ENCODE data around the gene TBC1D5. TPM values are rescaled to one million over a fixed set of nuclear protein-coding genes. Genes with fewer than 3 reads are reported as not detected.
A peak's percentile ranks its signal among the peaks of the same experiment; 100 is the strongest.

Gene TBC1D5
- total RNA-seq, 1 donor from 2014 or later, result 69.4 TPM

DNA sequence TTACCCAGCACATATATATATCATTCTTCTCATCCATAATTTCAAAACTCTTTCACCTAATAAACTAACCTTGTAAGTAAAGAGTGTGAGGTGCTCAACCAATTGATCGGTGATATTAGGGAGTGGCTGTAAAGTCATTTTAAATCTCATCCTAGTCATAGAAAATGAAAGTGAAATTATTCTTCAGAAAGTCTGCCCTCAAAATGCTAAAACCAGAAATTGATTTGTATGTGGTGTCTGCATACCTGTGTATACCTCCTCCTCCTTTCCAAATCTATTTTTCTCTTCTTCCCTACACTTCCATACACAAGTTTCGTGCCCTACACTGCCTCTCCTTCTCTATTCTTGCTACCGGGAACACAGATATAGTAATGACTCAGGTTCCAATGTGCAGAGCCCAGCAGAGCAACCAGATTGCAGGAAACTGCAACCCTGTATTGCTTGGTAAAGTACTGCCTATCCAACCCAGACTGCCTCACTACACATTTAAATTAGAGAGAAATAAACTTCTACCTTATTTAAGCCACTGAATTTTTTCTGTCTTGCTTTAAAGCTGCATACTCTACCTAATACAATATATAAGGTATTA lies 7.4 kb upstream of the TBC1D5 start:
- peaks cover 0 to 5% (median 0%) of the 10 kb centered on the region in 3 donors for H3K4me1 ChIP-seq (ENCODE audit: control insufficient read depth in 3 of 3, insufficient read depth in 3 of 3, low read length in 3 of 3)
- H3K27ac ChIP-seq (ENCODE audit: low read depth, low read length), result no peak overlapping the region
- no peak overlapping the region for H3K9ac ChIP-seq (ENCODE audit: low read depth in 1 of 3, low read length in 3 of 3)
- H3K4me3 ChIP-seq (ENCODE audit: low read length in 3 of 3), result peak overlapping the region in 1 of 3 donors; percentile 1
- no peaks in the 10 kb centered on the region for H3K9me3 ChIP-seq (ENCODE audit: control insufficient read depth in 3 of 3, low read length in 3 of 3)
- H3K36me3 ChIP-seq (ENCODE audit: control insufficient read depth in 3 of 3, insufficient read depth in 3 of 3, low read length in 3 of 3), result no peaks in the 10 kb centered on the region
- H3K27me3 ChIP-seq (ENCODE audit: control insufficient read depth in 3 of 3, insufficient read depth in 3 of 3, low read length in 3 of 3), result no peaks in the 10 kb centered on the region

DNA sequence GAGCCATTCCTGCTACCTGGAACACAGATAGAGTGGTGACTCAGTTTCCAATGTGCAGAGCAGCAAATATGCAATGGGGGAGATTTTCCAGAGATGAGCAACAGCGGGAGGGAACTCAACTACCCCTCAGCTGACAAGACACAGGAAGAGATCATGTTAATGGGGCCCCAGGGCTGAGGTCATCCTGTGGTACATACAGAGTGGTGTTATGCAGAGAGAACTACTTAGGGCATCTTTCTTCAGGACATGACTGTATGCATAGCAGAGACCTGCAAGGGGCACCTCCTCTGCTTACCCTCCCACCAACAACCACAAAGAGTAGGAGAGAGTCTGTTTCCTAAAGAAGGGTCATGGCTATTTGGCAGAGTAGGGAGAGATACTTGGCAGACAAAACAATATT lies 6.8 kb upstream of the TBC1D5 start:
- no peaks in the 10 kb centered on the region for H3K36me3 ChIP-seq (ENCODE audit: control insufficient read depth in 3 of 3, insufficient read depth in 3 of 3, low read length in 3 of 3)
- no peak overlapping the region for H3K9ac ChIP-seq (ENCODE audit: low read depth in 1 of 3, low read length in 3 of 3)
- no peaks in the 10 kb centered on the region for H3K9me3 ChIP-seq (ENCODE audit: control insufficient read depth in 3 of 3, low read length in 3 of 3)
- peak overlapping the region in 1 of 3 donors; percentile 1 for H3K4me3 ChIP-seq (ENCODE audit: low read length in 3 of 3)
- H3K4me1 ChIP-seq (ENCODE audit: control insufficient read depth in 3 of 3, insufficient read depth in 3 of 3, low read length in 3 of 3), result peaks cover 0 to 5% (median 0%) of the 10 kb centered on the region in 3 donors
- H3K27ac ChIP-seq (ENCODE audit: low read depth, low read length), result no peak overlapping the region
- H3K27me3 ChIP-seq (ENCODE audit: control insufficient read depth in 3 of 3, insufficient read depth in 3 of 3, low read length in 3 of 3), result no peaks in the 10 kb centered on the region

DNA sequence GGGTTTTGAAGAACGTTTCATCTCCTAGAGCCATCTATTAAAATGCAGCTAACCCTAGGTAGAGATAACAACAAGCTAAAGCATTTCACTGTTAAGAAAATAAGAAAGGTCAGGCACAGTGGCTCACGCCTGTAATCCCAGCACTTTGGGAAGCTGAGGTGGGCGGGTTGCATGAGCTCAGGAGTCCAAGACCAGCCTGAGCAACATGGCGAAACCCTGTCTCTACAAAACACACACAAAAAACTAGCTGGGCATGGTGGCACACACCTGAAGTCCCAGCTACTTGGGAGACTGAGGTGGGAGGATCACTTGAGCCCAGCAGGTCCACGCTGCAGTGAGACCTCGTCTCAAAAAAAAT lies 5.4 kb upstream of the TBC1D5 start:
- Histone ChIP-seq H3K9me3 (ENCODE audit: control insufficient read depth in 3 of 3, low read length in 3 of 3) (no peaks in the 10 kb centered on the region), H3K9ac (ENCODE audit: low read depth in 1 of 3, low read length in 3 of 3) (no peak overlapping the region), H3K4me1 (ENCODE audit: control insufficient read depth in 3 of 3, insufficient read depth in 3 of 3, low read length in 3 of 3) (peaks cover 0 to 12% (median 4%) of the 10 kb centered on the region in 3 donors), H3K4me3 (ENCODE audit: low read length in 3 of 3) (no peak overlapping the region), H3K27ac (ENCODE audit: low read depth, low read length) (no peak overlapping the region), H3K36me3 (ENCODE audit: control insufficient read depth in 3 of 3, insufficient read depth in 3 of 3, low read length in 3 of 3) (no peaks in the 10 kb centered on the region), H3K27me3 (ENCODE audit: control insufficient read depth in 3 of 3, insufficient read depth in 3 of 3, low read length in 3 of 3) (no peaks in the 10 kb centered on the region)

DNA sequence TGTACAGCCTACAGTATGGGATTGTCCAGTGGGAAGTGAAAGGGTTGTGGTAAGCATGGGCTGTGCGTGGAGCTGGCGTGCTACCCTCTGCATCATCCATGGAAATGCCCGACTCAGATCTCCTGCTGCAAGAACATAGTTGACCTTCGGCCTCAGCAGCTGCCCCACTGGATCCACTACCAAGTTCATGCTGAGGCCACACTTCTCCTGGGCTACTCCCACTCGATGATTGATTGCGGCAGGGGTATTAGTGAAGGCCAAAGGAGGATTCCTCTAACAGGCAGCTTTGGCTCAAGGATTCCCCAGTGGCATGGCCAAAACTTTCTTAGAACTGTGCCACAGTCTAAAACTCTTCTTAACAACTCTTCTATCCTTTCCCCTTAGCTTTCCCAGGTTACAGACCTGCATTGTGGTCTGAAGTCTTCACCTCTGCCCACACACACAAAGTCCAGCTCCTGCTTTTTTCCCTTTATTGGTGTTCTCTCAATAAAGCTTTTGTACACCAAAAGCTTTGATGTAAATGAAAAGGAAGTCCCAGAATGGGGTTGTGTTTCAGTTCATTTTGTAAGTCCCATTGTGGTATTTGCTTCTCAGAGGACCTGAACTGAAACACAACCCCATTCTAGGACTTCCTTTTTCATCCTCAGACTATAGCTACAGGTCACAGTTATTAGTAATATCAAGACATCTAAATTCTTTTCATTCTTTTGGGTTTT lies 4.9 kb upstream of the TBC1D5 start:
- H3K4me1 ChIP-seq (ENCODE audit: control insufficient read depth in 3 of 3, insufficient read depth in 3 of 3, low read length in 3 of 3), result peaks cover 0 to 12% (median 6%) of the 10 kb centered on the region in 3 donors
- H3K27ac ChIP-seq (ENCODE audit: low read depth, low read length), result no peak overlapping the region

DNA sequence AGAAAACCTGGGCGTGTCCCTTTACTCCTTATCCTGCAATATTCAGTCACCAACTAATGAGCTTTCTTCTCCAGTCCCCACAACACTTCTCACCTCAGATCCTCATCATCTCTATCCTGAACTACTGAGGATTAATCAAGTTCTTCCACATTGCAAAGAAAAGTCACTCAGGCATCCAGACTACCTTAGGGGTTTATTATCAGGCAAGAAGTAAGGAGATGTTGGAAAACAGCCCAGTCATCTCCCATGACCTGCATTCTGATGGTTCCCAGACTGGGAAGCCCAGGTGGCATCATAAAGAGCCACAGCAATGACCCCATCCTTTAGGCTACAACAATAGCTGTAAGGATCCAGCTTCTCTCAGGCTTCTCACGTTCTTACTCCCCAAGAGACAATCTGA lies 3.5 kb upstream of the TBC1D5 start:
- Histone ChIP-seq H3K4me1 (ENCODE audit: control insufficient read depth in 3 of 3, insufficient read depth in 3 of 3, low read length in 3 of 3) (peaks cover 3 to 18% (median 8%) of the 10 kb centered on the region in 3 donors), H3K27me3 (ENCODE audit: control insufficient read depth in 3 of 3, insufficient read depth in 3 of 3, low read length in 3 of 3) (no peaks in the 10 kb centered on the region), H3K9me3 (ENCODE audit: control insufficient read depth in 3 of 3, low read length in 3 of 3) (no peaks in the 10 kb centered on the region), H3K4me3 (ENCODE audit: low read length in 3 of 3) (no peak overlapping the region), H3K9ac (ENCODE audit: low read depth in 1 of 3, low read length in 3 of 3) (no peak overlapping the region), H3K27ac (ENCODE audit: low read depth, low read length) (no peak overlapping the region), H3K36me3 (ENCODE audit: control insufficient read depth in 3 of 3, insufficient read depth in 3 of 3, low read length in 3 of 3) (no peaks in the 10 kb centered on the region)

More for the DNA sequence above, 4.9 kb upstream of the TBC1D5 start:
- Histone ChIP-seq H3K27me3 (ENCODE audit: control insufficient read depth in 3 of 3, insufficient read depth in 3 of 3, low read length in 3 of 3) (no peaks in the 10 kb centered on the region), H3K9ac (ENCODE audit: low read depth in 1 of 3, low read length in 3 of 3) (no peak overlapping the region), H3K4me3 (ENCODE audit: low read length in 3 of 3) (no peak overlapping the region), H3K36me3 (ENCODE audit: control insufficient read depth in 3 of 3, insufficient read depth in 3 of 3, low read length in 3 of 3) (no peaks in the 10 kb centered on the region), H3K9me3 (ENCODE audit: control insufficient read depth in 3 of 3, low read length in 3 of 3) (no peaks in the 10 kb centered on the region)

DNA sequence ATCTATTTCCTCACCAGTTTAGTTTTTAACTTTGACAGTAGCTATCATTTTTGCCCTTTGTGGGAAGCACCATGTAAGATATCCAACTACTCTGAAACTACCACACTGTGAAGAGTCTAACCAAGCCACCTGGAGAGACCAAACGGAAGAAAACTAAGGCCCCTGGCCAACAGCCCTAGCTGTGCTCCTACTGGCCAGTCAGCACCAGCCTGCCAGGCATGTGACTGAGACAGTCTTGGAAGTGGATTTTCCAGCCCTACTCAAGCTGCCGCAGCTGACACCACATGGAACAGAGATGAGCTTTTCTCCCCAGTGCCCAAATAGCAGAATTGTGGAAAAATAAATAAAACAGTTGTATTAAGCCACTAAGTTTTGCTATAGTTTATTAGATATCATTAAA lies 2.9 kb upstream of the TBC1D5 start:
- Histone ChIP-seq H3K9ac (ENCODE audit: low read depth in 1 of 3, low read length in 3 of 3) (no peak overlapping the region), H3K9me3 (ENCODE audit: control insufficient read depth in 3 of 3, low read length in 3 of 3) (no peaks in the 10 kb centered on the region), H3K4me3 (ENCODE audit: low read length in 3 of 3) (no peak overlapping the region), H3K27me3 (ENCODE audit: control insufficient read depth in 3 of 3, insufficient read depth in 3 of 3, low read length in 3 of 3) (no peaks in the 10 kb centered on the region), H3K36me3 (ENCODE audit: control insufficient read depth in 3 of 3, insufficient read depth in 3 of 3, low read length in 3 of 3) (no peaks in the 10 kb centered on the region), H3K27ac (ENCODE audit: low read depth, low read length) (no peak overlapping the region), H3K4me1 (ENCODE audit: control insufficient read depth in 3 of 3, insufficient read depth in 3 of 3, low read length in 3 of 3) (peaks cover 7 to 22% (median 11%) of the 10 kb centered on the region in 3 donors)

DNA sequence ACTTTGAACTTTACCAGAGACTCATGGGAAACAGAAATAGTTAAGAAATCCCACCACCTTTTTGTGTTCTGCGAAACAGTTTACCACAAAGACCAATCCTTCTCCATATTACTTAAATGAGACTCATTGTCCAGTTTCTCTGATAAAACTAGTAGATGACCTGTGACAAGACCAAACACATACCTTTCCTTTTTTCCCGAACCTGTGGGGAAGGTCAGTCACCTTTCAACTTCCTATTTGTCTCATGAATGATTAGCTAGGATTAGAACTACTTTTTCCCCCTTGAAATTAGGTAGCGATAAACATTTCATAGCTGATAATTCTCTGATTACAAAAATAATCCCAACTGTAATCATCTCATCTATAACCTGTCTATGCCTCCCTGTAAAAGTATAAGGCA lies 2.3 kb upstream of the TBC1D5 start:
- Histone ChIP-seq H3K4me3 (ENCODE audit: low read length in 3 of 3) (no peak overlapping the region), H3K9me3 (ENCODE audit: control insufficient read depth in 3 of 3, low read length in 3 of 3) (no peaks in the 10 kb centered on the region), H3K27me3 (ENCODE audit: control insufficient read depth in 3 of 3, insufficient read depth in 3 of 3, low read length in 3 of 3) (no peaks in the 10 kb centered on the region), H3K4me1 (ENCODE audit: control insufficient read depth in 3 of 3, insufficient read depth in 3 of 3, low read length in 3 of 3) (peaks cover 7 to 22% (median 11%) of the 10 kb centered on the region in 3 donors), H3K9ac (ENCODE audit: low read depth in 1 of 3, low read length in 3 of 3) (no peak overlapping the region), H3K36me3 (ENCODE audit: control insufficient read depth in 3 of 3, insufficient read depth in 3 of 3, low read length in 3 of 3) (no peaks in the 10 kb centered on the region), H3K27ac (ENCODE audit: low read depth, low read length) (no peak overlapping the region)

DNA sequence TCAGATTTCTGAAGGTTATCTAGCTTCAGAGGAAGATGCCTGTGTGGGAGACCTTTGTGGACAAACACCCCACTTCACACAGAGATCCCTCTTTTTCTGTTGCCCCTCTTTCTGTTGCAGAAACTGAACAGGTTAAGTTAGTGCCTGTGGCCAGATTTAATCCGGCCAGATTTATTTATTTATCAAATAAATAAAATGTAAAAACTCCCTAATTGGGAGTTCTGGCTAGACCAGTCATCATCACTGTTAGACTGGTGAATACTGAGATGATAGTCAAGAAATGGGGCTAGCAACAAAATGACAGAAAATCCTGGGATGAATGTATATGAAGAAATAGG lies 1.2 kb upstream of the TBC1D5 start:
- Histone ChIP-seq H3K36me3 (ENCODE audit: control insufficient read depth in 3 of 3, insufficient read depth in 3 of 3, low read length in 3 of 3) (no peaks in the 10 kb centered on the region), H3K27ac (ENCODE audit: low read depth, low read length) (peak overlapping the region; percentile 94), H3K4me1 (ENCODE audit: control insufficient read depth in 3 of 3, insufficient read depth in 3 of 3, low read length in 3 of 3) (peaks cover 7 to 22% (median 16%) of the 10 kb centered on the region in 3 donors), H3K9me3 (ENCODE audit: control insufficient read depth in 3 of 3, low read length in 3 of 3) (no peaks in the 10 kb centered on the region), H3K4me3 (ENCODE audit: low read length in 3 of 3) (peak overlapping the region in 1 of 3 donors; percentile 77), H3K9ac (ENCODE audit: low read depth in 1 of 3, low read length in 3 of 3) (peak overlapping the region in 2 of 3 donors; percentile 82 to 88), H3K27me3 (ENCODE audit: control insufficient read depth in 3 of 3, insufficient read depth in 3 of 3, low read length in 3 of 3) (no peaks in the 10 kb centered on the region)

DNA sequence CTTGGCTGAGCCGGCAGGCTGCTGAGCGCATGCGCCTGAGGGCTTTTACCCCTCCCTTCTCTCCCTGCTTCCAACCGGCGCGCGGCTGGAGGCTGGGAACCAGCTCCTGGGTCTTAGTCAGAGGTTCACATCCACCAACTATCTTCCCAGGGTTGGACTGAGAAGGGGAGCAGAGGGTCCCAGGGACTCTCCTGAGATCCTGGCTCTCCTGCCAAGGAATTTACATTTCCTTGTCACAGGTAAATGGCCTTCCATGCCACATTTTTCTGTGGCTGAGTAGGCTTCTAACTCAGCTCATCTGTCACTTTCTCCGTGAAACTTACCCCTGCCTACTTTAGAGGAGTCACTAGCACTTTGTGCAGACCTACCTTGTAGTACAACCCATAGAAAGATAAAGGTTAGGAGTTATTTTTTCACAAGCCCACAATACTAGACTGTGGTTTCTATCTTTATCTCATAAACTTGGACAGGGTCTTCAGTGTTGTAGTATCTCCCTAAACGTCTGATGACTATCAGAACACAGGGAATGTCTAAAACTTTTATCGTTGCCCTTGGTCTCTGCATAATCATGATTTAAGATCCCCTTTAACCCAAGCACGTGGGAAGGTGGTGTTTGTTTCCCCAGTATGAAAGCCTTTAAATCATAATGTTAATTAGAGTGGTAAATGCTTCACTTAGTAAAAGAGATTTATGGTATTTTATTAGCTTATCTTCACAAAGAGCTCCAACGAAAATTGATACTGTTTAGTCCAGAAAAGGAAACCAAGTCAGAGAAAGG lies 638 bp upstream of the TBC1D5 start:
- Histone ChIP-seq H3K27me3 (ENCODE audit: control insufficient read depth in 3 of 3, insufficient read depth in 3 of 3, low read length in 3 of 3) (no peaks in the 10 kb centered on the region), H3K36me3 (ENCODE audit: control insufficient read depth in 3 of 3, insufficient read depth in 3 of 3, low read length in 3 of 3) (no peaks in the 10 kb centered on the region), H3K4me3 (ENCODE audit: low read length in 3 of 3) (peak overlapping the region; percentile 75 to 89 (median 77)), H3K9me3 (ENCODE audit: control insufficient read depth in 3 of 3, low read length in 3 of 3) (no peaks in the 10 kb centered on the region), H3K9ac (ENCODE audit: low read depth in 1 of 3, low read length in 3 of 3) (peak overlapping the region; percentile 81 to 88 (median 82)), H3K27ac (ENCODE audit: low read depth, low read length) (peak overlapping the region; percentile 94), H3K4me1 (ENCODE audit: control insufficient read depth in 3 of 3, insufficient read depth in 3 of 3, low read length in 3 of 3) (peaks cover 7 to 22% (median 16%) of the 10 kb centered on the region in 3 donors)

DNA sequence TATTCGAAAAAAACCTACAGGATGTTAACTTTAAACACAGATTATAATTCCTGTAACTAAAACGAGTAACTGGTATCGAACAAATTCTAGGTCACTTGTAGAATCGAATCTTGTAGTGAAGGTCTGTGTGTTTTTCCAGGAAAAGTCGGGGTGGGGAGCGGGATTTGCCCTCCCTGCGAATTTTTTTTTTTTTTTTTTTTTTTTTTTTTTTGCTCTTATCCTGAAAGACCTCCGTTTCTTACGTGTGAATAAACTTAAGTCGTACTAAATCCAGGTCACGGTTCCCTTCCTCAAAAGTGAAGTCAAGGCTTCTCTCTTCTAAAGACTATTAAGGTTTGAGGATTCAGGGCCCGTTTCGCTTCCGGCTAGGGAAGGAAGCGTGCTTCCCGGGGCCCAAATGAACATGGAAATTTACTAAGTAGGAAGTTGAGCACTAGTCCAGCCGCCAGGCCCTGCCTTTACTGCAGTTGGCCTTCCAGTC lies 770 bp downstream of the TBC1D5 start:
- peaks cover 7 to 20% (median 16%) of the 10 kb centered on the region in 3 donors for H3K4me1 ChIP-seq (ENCODE audit: control insufficient read depth in 3 of 3, insufficient read depth in 3 of 3, low read length in 3 of 3)
- peak overlapping the region; percentile 81 to 95 (median 82) for H3K9ac ChIP-seq (ENCODE audit: low read depth in 1 of 3, low read length in 3 of 3)
- H3K27me3 ChIP-seq (ENCODE audit: control insufficient read depth in 3 of 3, insufficient read depth in 3 of 3, low read length in 3 of 3), result no peaks in the 10 kb centered on the region
- H3K4me3 ChIP-seq (ENCODE audit: low read length in 3 of 3), result peak overlapping the region; percentile 75 to 86 (median 77)
- peak overlapping the region; percentile 94 for H3K27ac ChIP-seq (ENCODE audit: low read depth, low read length)
- no peaks in the 10 kb centered on the region for H3K36me3 ChIP-seq (ENCODE audit: control insufficient read depth in 3 of 3, insufficient read depth in 3 of 3, low read length in 3 of 3)
- H3K9me3 ChIP-seq (ENCODE audit: control insufficient read depth in 3 of 3, low read length in 3 of 3), result no peaks in the 10 kb centered on the region
